Sigmoid colon (tissue), 4 donors: ENCODE results near the gene PGM5.
"Not testable (repeated sequence)": the region's sequence is repeated elsewhere in the genome, so short reads cannot be mapped to it uniquely, and the experiment has no call there.

ENCODE experiments used
- CTCF ChIP-seq, 4 experiments: fragments of 450-650 bp in 3 of 4; fragments of 200-600 bp in 1 of 4; IDR thresholded peaks; one replicate each; pipeline ENCODE4 v1.5.1; 2016 to 2019; ENCODE audit warnings: antibody characterized with exemption in 4 of 4, mild to moderate bottlenecking in 3 of 4, moderate library complexity in 2 of 4
- EP300 ChIP-seq, 4 donors: sonication (generic); formaldehyde crosslinking; IDR thresholded peaks; one replicate each; pipeline ENCODE4 v1.6.1; 2017; ENCODE audit warnings: antibody characterized with exemption in 4 of 4
- POLR2A ChIP-seq, 2 donors: fragments of 450-650 bp; IDR thresholded peaks; one replicate each; pipeline ENCODE4 v1.6.1; 2016; ENCODE audit warnings: antibody characterized with exemption in 2 of 2, mild to moderate bottlenecking in 2 of 2, moderate library complexity in 2 of 2
- POLR2AphosphoS5 ChIP-seq, 4 donors: sonication (generic); formaldehyde crosslinking; IDR thresholded peaks; one replicate each; pipeline ENCODE4 v1.6.1; 2017; ENCODE audit warnings: antibody characterized with exemption in 4 of 4

GRCh38 chr9:68330531-68331173 lies 25.8 kb upstream of the PGM5 start:
- TF ChIP-seq CTCF, POLR2AphosphoS5, EP300, POLR2A (IDR thresholded peaks at IDR 0.05): not testable (repeated sequence)
